Upper lobe of left lung (tissue), 6 donors: ENCODE measurements around the gene PDLIM4. TPM values are rescaled to one million over a fixed set of nuclear protein-coding genes. Genes with fewer than 3 reads are reported as not detected.

Experiments
- ATAC-seq, 2 donors: fragments of 200-7000 bp; cut with Tn5 transposase; one replicate each; pipeline ENCODE4 v1.9.1; 2022; ENCODE audit warnings: mild to moderate bottlenecking in 2 of 2, moderate library complexity in 2 of 2; ENCODE audit not compliant: low FRiP score in 2 of 2
- DNase-seq, 2 donors: peaks; one replicate each; pipeline ENCODE4 v3.0.0-alpha.2; 2019 to 2020
- H3K27ac ChIP-seq, 4 donors: fragments of 200-600 bp; sonication (generic); one replicate each; pipeline ENCODE4 v1.5.1; 2016 to 2019
- H3K27me3 ChIP-seq, 4 donors: fragments of 200-600 bp; sonication (generic); one replicate each; pipeline ENCODE4 v1.5.1; 2017 to 2019
- H3K36me3 ChIP-seq, 4 donors: fragments of 200-600 bp; sonication (generic); one replicate each; pipeline ENCODE4 v1.5.1; 2016 to 2019
- H3K4me1 ChIP-seq, 4 donors: fragments of 200-600 bp; sonication (generic); one replicate each; pipeline ENCODE4 v1.5.1; 2018 to 2019
- H3K4me3 ChIP-seq, 4 donors: fragments of 200-600 bp; sonication (generic); one replicate each; pipeline ENCODE4 v1.5.1; 2017 to 2019; ENCODE audit warnings: mild to moderate bottlenecking in 2 of 4, moderate library complexity in 1 of 4
- H3K9me3 ChIP-seq, 4 donors: fragments of 200-600 bp; sonication (generic); one replicate each; pipeline ENCODE4 v1.5.1; 2018 to 2019
- EP300 ChIP-seq, 4 donors: sonication (generic); formaldehyde crosslinking; IDR thresholded peaks; one replicate each; pipeline ENCODE4 v1.5.1; 2017; ENCODE audit warnings: antibody characterized with exemption in 4 of 4, control low read depth in 2 of 4
- POLR2A ChIP-seq, 4 donors: fragments of 450-650 bp; IDR thresholded peaks; one replicate each; pipeline ENCODE4 v1.5.1; 2016 to 2017; ENCODE audit warnings: antibody characterized with exemption in 4 of 4, mild to moderate bottlenecking in 2 of 4
- POLR2AphosphoS5 ChIP-seq, 2 donors: sonication (generic); formaldehyde crosslinking; IDR thresholded peaks; one replicate each; pipeline ENCODE4 v1.5.1; 2017; ENCODE audit warnings: antibody characterized with exemption in 2 of 2
- WGBS, 2 donors: methylation state at CpG; one replicate each; pipeline ENCODE4 v1.1.5; 2017 to 2018; 5-methylcytosine and 5-hydroxymethylcytosine counted together
- total RNA-seq, 6 donors: library from RNA; depleted of rRNA in 4 of 6; stranded (reverse); fragments of >200 nt in 4 of 6; gene quantifications; one replicate each; pipeline versions ENCODE4 v1.1.0 to v1.2.1, GENCODE V29; 2016 to 2021
- TF ChIP-seq, protein P1 (sequence below), 6 experiments: fragments of 450-650 bp in 4 of 6; fragments of 200-600 bp in 2 of 6; sonication (generic) in 2 of 6; IDR thresholded peaks; one replicate each; pipeline ENCODE4 v1.5.1; 2016 to 2019; ENCODE audit warnings: antibody characterized with exemption in 6 of 6
- donor health status: DM: no; HTN: no; CAD: no; lungs with moderate emphysema.
- donor health status: DM: no; HTN: yes; CAD: no; lungs with severe emphysema.

Gene PDLIM4
- total RNA-seq, 6 donors from 2014 or later: 3.3 to 14.2 (median 10.6) TPM

DNA sequence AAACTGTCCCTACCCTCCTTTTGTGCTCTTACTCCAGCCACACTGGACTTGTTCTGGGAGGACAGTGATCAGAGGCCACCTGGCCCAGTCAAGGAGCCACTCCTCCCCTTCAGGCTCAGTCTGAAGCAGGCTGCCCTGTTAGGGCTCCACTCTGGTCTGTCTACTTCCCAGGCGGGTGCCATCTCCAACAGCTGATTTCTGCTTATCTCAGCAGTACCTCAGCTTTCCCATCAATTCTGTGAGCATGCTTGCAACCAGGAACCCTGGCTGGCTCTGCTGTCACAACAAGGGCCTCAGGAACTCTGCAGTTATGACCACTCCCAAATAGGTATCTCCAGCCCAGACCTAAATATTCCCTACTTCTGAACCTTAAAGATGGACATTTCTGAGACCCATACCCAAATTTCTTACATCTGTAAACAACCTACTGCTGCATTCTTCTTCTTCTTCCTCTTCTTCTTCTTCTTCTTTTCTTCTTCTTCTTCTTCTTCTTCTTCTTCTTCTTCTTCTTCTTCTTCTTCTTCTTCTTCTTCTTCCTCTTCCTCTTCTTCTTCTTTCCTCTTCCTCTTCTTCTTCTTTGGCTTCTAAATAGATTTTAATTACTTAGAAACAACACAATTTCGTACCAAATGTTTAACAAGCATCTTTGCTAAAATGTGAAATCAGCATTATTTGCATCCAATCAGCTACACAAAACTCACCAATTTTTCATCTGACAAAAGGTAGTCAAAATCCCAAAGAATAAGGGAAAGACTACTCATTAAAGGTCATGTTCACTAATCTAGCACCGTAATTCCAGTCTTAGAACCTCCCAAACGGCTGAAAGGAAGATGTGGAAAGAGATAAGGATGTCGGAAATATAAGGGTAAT, 23.1 kb downstream of the PDLIM4 start:
- no peaks in the 10 kb centered on the region for H3K4me1 ChIP-seq
- H3K4me3 ChIP-seq: no peak overlapping the region
- DNase-seq (no peak), ATAC-seq (peak in 1 of 2 donors; percentile 5)
- no peaks in the 10 kb centered on the region for H3K9me3 ChIP-seq
- no peak overlapping the region for H3K27ac ChIP-seq
- WGBS, 2 donors: 84 to 87% methylated on average over 5 of the region's 5 CpGs
- H3K27me3 ChIP-seq: no peaks in the 10 kb centered on the region
- no peak for TF ChIP-seq POLR2AphosphoS5 (IDR thresholded peaks at IDR 0.05)
- no peak for TF ChIP-seq EP300 (IDR thresholded peaks at IDR 0.05)
- TF ChIP-seq, protein P1, sequence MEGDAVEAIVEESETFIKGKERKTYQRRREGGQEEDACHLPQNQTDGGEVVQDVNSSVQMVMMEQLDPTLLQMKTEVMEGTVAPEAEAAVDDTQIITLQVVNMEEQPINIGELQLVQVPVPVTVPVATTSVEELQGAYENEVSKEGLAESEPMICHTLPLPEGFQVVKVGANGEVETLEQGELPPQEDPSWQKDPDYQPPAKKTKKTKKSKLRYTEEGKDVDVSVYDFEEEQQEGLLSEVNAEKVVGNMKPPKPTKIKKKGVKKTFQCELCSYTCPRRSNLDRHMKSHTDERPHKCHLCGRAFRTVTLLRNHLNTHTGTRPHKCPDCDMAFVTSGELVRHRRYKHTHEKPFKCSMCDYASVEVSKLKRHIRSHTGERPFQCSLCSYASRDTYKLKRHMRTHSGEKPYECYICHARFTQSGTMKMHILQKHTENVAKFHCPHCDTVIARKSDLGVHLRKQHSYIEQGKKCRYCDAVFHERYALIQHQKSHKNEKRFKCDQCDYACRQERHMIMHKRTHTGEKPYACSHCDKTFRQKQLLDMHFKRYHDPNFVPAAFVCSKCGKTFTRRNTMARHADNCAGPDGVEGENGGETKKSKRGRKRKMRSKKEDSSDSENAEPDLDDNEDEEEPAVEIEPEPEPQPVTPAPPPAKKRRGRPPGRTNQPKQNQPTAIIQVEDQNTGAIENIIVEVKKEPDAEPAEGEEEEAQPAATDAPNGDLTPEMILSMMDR (IDR thresholded peaks at IDR 0.05): no peak
- no peak for TF ChIP-seq POLR2A (IDR thresholded peaks at IDR 0.05)
- H3K36me3 ChIP-seq: no peaks in the 10 kb centered on the region

DNA sequence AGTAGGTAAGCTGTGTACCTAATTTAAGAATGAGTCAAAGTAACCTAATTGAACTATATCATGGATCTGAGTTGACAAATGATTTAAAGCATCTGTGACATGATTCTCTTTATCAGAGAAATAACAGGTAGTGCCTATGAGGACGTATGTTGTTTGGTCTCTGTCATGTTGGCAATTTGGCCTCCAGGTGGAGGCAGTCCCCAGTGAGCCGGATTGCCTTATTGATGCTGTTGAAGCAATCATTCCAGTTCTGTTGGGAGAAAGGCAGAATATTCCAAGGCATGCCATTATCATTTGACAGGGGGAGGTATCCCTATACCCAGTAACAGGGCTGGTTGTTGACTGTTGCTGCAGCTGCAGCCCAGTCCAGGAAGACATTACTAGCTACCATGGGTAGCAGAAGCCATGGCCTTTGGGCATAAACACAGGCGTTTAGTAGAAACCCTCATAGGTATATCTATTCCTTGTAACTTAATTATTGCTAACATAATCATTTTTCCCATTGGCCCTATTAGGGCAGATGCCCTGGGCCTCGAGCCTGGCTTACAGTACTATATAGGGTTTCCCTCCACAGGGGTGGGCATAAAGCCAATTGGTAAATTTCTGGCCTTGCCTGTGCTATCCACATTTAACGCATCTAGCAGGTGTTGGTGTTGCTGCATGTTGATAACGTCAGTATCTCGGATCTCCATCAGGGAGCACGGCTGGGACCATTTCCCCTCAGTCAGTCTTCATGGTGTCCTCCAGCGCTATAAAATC, 24.5 kb downstream of the PDLIM4 start:
- DNase-seq: no peak
- ATAC-seq: no peak
- H3K4me3 ChIP-seq: no peak overlapping the region
- no peaks in the 10 kb centered on the region for H3K4me1 ChIP-seq
- H3K9me3 ChIP-seq: no peaks in the 10 kb centered on the region
- H3K36me3 ChIP-seq: no peaks in the 10 kb centered on the region
- no peaks in the 10 kb centered on the region for H3K27me3 ChIP-seq
- WGBS, 2 donors: 85 to 86% methylated on average over 9 of the region's 9 CpGs
- no peak overlapping the region for H3K27ac ChIP-seq
- TF ChIP-seq, protein P1 (IDR thresholded peaks at IDR 0.05): no peak
- no peak for TF ChIP-seq POLR2A (IDR thresholded peaks at IDR 0.05)
- TF ChIP-seq EP300 (IDR thresholded peaks at IDR 0.05): no peak

DNA sequence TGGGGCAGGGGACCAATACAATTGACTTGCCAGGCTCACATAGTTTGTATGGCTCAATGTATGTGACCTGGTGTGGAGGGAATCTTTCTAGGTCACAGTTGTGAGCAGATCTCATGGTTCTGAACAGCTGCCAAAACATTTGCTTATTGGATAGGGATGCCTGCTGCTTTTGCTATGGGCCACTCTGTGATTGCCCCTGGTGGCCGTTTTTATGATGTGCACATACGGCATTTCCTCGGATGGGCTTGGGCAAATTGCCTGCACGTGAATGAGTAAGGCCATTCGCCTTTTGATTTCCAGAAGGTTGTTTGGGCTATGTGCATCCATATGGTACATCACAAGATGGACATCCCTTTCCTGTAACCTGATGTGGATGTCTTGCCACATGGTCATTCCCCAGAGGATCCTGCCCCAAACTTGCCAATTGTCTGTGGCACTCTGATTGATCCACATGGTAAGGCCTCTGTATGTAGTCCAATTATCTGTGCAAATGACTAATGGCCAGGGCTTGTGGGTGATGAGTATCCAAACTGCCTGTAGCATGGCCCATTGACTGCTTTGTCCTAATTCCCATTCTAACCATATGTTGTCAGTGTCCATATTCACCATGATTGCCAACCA, 26.0 kb downstream of the PDLIM4 start:
- no peak overlapping the region for H3K27ac ChIP-seq
- no peaks in the 10 kb centered on the region for H3K27me3 ChIP-seq
- H3K4me1 ChIP-seq: no peaks in the 10 kb centered on the region
- no peak overlapping the region for H3K4me3 ChIP-seq
- ATAC-seq (peak; percentile 35 to 48), DNase-seq (no peak)
- WGBS, 2 donors: 54 to 57% methylated on average over 5 of the region's 5 CpGs
- TF ChIP-seq, protein P1 (IDR thresholded peaks at IDR 0.05): peak in 4 of 6 experiments; percentile 20 to 52 (median 27)
- TF ChIP-seq POLR2A (IDR thresholded peaks at IDR 0.05): no peak
- no peaks in the 10 kb centered on the region for H3K9me3 ChIP-seq
- no peaks in the 10 kb centered on the region for H3K36me3 ChIP-seq

DNA sequence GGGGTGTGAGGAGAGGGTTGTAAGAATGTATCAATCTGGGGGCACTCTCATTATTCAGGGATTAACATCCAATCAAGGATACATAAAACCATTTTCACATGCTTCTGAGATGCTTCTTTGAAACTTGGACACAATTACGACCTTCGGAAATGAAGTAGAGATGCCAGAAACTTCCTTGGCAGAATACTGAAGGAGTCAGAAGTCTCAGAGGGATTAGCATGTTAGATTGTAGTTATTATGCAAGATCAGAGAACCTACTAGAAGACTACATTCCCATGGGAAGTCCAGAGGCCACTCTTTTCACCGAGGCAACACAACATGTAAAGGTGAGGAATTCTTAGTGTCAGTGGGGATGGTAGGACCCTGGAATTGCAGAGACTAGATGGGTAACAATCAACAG, 31.6 kb downstream of the PDLIM4 start:
- WGBS, 2 donors: 78 to 98% methylated on average over 3 of the region's 3 CpGs
- TF ChIP-seq POLR2A (IDR thresholded peaks at IDR 0.05) (no peak), POLR2AphosphoS5 (IDR thresholded peaks at IDR 0.05) (no peak), EP300 (IDR thresholded peaks at IDR 0.05) (no peak)
- TF ChIP-seq, protein P1 (IDR thresholded peaks at IDR 0.05): no peak
- H3K4me3 ChIP-seq: no peak overlapping the region
- no peaks in the 10 kb centered on the region for H3K27me3 ChIP-seq
- no peaks in the 10 kb centered on the region for H3K36me3 ChIP-seq
- H3K27ac ChIP-seq: no peak overlapping the region
- H3K9me3 ChIP-seq: no peaks in the 10 kb centered on the region
- H3K4me1 ChIP-seq: peaks cover 8 to 9% (median 9%) of the 10 kb centered on the region in 4 donors
- DNase-seq (no peak), ATAC-seq (no peak)
